SK-N-SH treated with all-trans-retinoic acid at 6 μM for 48 hours (cell line): ENCODE measurements around the gene SP100.

Experiments
- ATAC-seq: fragments of 200-7000 bp; cut with Tn5 transposase; 3 replicates; pipeline ENCODE4 v1.9.1; 2020; ENCODE audit warnings: mild to moderate bottlenecking, moderate library complexity
- ARNTL ChIP-seq: fragments of 450-650 bp; formaldehyde crosslinking; IDR thresholded peaks from 2 replicates; pipeline ENCODE4 v1.5.0; 2020; ENCODE audit warnings: low read depth, mild to moderate bottlenecking, moderate library complexity, borderline replicate concordance
- BACH2 ChIP-seq: fragments of 250-450 bp; sonication (Bioruptor Pico); IDR thresholded peaks from 2 replicates; pipeline ENCODE4 v1.9.0; 2021; ENCODE audit warnings: mild to moderate bottlenecking, borderline replicate concordance
- ESRRG ChIP-seq: fragments of 250-450 bp; sonication (Bioruptor Pico); IDR thresholded peaks from 2 replicates; pipeline ENCODE4 v1.6.1; 2021; ENCODE audit warnings: mild to moderate bottlenecking
- GLIS3 ChIP-seq: fragments of 250-450 bp; sonication (Bioruptor Pico); IDR thresholded peaks from 2 replicates; pipeline ENCODE4 v1.5.0; 2020; ENCODE audit warnings: mild to moderate bottlenecking, moderate library complexity
- OSR1 ChIP-seq: fragments of 250-450 bp; sonication (Bioruptor Pico); IDR thresholded peaks from 2 replicates; pipeline ENCODE4 v1.8.0; 2022; ENCODE audit warnings: moderate library complexity, mild to moderate bottlenecking, inconsistent platforms
- PATZ1 ChIP-seq: fragments of 250-450 bp; sonication (Bioruptor Pico); IDR thresholded peaks from 2 replicates; pipeline ENCODE4 v1.8.0; 2020; ENCODE audit warnings: mild to moderate bottlenecking, moderate library complexity, borderline replicate concordance
- PPARA ChIP-seq: fragments of 250-450 bp; sonication (Bioruptor Pico); IDR thresholded peaks from 2 replicates; pipeline ENCODE4 v1.5.0; 2020; ENCODE audit warnings: mild to moderate bottlenecking, borderline replicate concordance
- RARB ChIP-seq: fragments of 250-450 bp; sonication (Bioruptor Pico); IDR thresholded peaks from 2 replicates; pipeline ENCODE4 v1.8.0; 2021; ENCODE audit warnings: mild to moderate bottlenecking, moderate library complexity
- SNAI2 ChIP-seq: fragments of 250-450 bp; sonication (Bioruptor Pico); IDR thresholded peaks from 2 replicates; pipeline ENCODE4 v1.5.0; 2020; ENCODE audit warnings: mild to moderate bottlenecking, moderate library complexity
- TCF4 ChIP-seq: fragments of 250-450 bp; sonication (Bioruptor Pico); IDR thresholded peaks from 2 replicates; pipeline ENCODE4 v1.8.0; 2021; ENCODE audit warnings: mild to moderate bottlenecking, moderate library complexity, borderline replicate concordance
- TOX ChIP-seq: fragments of 250-450 bp; sonication (Bioruptor Pico); IDR thresholded peaks from 2 replicates; pipeline ENCODE4 v1.8.0; 2021; ENCODE audit warnings: mild to moderate bottlenecking, moderate library complexity, borderline replicate concordance
- ZFP3 ChIP-seq: fragments of 250-450 bp; sonication (Bioruptor Pico); IDR thresholded peaks from 2 replicates; pipeline ENCODE4 v1.5.0; 2020; ENCODE audit warnings: mild to moderate bottlenecking, moderate library complexity
- ZFP30 ChIP-seq: fragments of 450-650 bp; formaldehyde crosslinking; IDR thresholded peaks from 2 replicates; pipeline ENCODE4 v1.5.0; 2022; ENCODE audit warnings: mild to moderate bottlenecking, moderate library complexity
- ZNF565 ChIP-seq: fragments of 450-650 bp; formaldehyde crosslinking; conservative IDR thresholded peaks from 2 replicates; pipeline ENCODE4 v1.5.0; 2020; ENCODE audit warnings: low read depth, mild to moderate bottlenecking, moderate library complexity
- ZNF8 ChIP-seq: fragments of 450-650 bp; formaldehyde crosslinking; IDR thresholded peaks from 2 replicates; pipeline ENCODE4 v1.5.0; 2020; ENCODE audit warnings: mild to moderate bottlenecking, moderate library complexity
- TF ChIP-seq, protein P1 (sequence below): fragments of 250-450 bp; sonication (Bioruptor Pico); IDR thresholded peaks from 2 replicates; pipeline ENCODE4 v1.5.1; 2021; ENCODE audit warnings: mild to moderate bottlenecking, moderate library complexity
- TF ChIP-seq, protein P2 (sequence below): fragments of 250-450 bp; sonication (Bioruptor Pico); IDR thresholded peaks from 2 replicates; pipeline ENCODE4 v1.5.1; 2020; ENCODE audit warnings: low read depth, mild to moderate bottlenecking, moderate library complexity

SP100 gene

GRCh38 chr2:230512955-230513748, 97.2 kb downstream of the SP100 start (continued):
- TF ChIP-seq PATZ1 (CRISPR knock-in tag): no peak
- TF ChIP-seq, protein P1, sequence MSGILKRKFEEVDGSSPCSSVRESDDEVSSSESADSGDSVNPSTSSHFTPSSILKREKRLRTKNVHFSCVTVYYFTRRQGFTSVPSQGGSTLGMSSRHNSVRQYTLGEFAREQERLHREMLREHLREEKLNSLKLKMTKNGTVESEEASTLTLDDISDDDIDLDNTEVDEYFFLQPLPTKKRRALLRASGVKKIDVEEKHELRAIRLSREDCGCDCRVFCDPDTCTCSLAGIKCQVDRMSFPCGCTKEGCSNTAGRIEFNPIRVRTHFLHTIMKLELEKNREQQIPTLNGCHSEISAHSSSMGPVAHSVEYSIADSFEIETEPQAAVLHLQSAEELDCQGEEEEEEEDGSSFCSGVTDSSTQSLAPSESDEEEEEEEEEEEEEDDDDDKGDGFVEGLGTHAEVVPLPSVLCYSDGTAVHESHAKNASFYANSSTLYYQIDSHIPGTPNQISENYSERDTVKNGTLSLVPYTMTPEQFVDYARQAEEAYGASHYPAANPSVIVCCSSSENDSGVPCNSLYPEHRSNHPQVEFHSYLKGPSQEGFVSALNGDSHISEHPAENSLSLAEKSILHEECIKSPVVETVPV (CRISPR knock-in tag): no peak
- TF ChIP-seq ESRRG: no peak
- no peak for TF ChIP-seq OSR1
- no peak for TF ChIP-seq TCF4 (CRISPR knock-in tag)
- no peak for TF ChIP-seq ZNF565 (CRISPR knock-in tag)
- TF ChIP-seq, protein P2, sequence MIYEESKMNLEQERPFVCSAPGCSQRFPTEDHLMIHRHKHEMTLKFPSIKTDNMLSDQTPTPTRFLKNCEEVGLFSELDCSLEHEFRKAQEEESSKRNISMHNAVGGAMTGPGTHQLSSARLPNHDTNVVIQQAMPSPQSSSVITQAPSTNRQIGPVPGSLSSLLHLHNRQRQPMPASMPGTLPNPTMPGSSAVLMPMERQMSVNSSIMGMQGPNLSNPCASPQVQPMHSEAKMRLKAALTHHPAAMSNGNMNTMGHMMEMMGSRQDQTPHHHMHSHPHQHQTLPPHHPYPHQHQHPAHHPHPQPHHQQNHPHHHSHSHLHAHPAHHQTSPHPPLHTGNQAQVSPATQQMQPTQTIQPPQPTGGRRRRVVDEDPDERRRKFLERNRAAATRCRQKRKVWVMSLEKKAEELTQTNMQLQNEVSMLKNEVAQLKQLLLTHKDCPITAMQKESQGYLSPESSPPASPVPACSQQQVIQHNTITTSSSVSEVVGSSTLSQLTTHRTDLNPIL: no peak
- no peak for TF ChIP-seq TOX (CRISPR knock-in tag)
- TF ChIP-seq, all 23 proteins: peak for 0

GRCh38 chr2:230520061-230520874, 104.3 kb downstream of the SP100 start:
- TF ChIP-seq ARNTL (no peak), TCF4 (CRISPR knock-in tag) (no peak), ZFP30 (no peak), ZFP3 (CRISPR knock-in tag) (no peak), ESRRG (no peak)
- TF ChIP-seq, protein P1 (CRISPR knock-in tag): no peak
- no peak for ATAC-seq

GRCh38 chr2:230520875-230521155, 104.8 kb downstream of the SP100 start:
- no peak for TF ChIP-seq PPARA (CRISPR knock-in tag)
- TF ChIP-seq ZNF8 (CRISPR knock-in tag): no peak
- no peak for TF ChIP-seq GLIS3 (CRISPR knock-in tag)
- no peak for TF ChIP-seq OSR1
- TF ChIP-seq, protein P1 (CRISPR knock-in tag): no peak
- TF ChIP-seq BACH2 (CRISPR knock-in tag): no peak
- no peak for TF ChIP-seq SNAI2
- TF ChIP-seq RARB (CRISPR knock-in tag): no peak
- ATAC-seq: no peak

DNA sequence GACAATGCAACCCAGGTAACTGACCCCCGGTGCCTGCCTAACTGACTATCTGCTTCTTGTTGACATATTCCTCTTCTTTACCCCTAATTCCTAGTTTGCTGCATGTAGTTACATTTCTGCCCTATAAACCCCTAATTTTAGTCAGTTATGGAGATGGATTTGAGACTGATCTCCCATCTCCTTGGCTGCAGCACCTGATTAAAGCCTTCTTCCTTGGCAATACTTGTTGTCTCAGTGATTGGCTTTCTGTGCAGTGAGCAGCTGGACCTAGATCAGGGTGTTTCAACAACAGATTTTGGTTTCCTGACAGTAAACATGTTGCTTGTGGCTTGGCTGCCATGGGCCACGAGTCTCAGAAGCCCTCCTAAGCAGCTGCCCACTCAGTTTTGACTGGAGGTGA, 105.4 kb downstream of the SP100 start:
- no peak for ATAC-seq
- no peak for TF ChIP-seq BACH2 (CRISPR knock-in tag)
- TF ChIP-seq, all 23 proteins: peak for 0

DNA sequence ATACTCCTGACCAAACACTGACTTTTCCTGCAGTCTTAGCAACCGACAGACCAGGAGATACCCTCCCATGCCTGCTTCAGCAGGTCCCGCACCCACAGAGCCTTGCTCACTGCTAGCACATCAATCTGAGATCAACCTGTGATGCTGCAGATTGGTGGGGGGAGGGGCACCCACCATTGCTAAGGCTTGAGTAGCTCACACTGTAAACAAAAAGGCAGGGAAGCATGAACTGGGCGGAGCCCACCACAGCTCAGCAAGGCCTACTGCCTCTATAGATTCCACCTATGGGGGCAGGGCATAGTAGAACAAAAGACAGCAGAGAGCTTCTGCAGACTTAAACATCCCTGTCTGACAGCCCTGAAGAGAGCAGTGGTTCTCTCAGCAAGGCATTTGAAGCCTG, 109.7 kb downstream of the SP100 start:
- no peak for ATAC-seq
- TF ChIP-seq TCF4 (CRISPR knock-in tag): no peak
- no peak for TF ChIP-seq ZFP30
